Keratinocyte (primary cell): ENCODE data around the gene MICA. TPM values are rescaled to one million over a fixed set of nuclear protein-coding genes. Genes with fewer than 3 reads are reported as not detected.

ENCODE experiments used
- DNase-seq: peaks from one replicate; pipeline ENCODE4 v3.0.0-alpha.2; 2011; ENCODE audit warnings: low read depth, missing footprints, low spot score
- FAIRE-seq: peaks from 2 replicates; lab custom pipeline; 2011; peaks lifted over from hg19 to GRCh38; lab: Jason Lieb, UNC
- H2AFZ ChIP-seq: 2 replicates; pipeline ENCODE4 v1.6.0; 2012; ENCODE audit warnings: low read length, control low read depth, inconsistent platforms; ENCODE audit not compliant: control insufficient read depth
- H3K27ac ChIP-seq: 2 replicates; pipeline ENCODE4 v1.5.1; 2011; ENCODE audit warnings: low read length; ENCODE audit not compliant: control insufficient read depth, insufficient read depth
- H3K27me3 ChIP-seq: 3 replicates; pipeline ENCODE4 v1.6.0; 2011; ENCODE audit warnings: low read length; ENCODE audit not compliant: control insufficient read depth, insufficient read depth; ENCODE audit errors: extremely low read depth
- H3K36me3 ChIP-seq, 2 experiments: 2 replicates in 1 of 2; 3 replicates in 1 of 2; pipeline ENCODE4 v1.5.1; 2011; ENCODE audit warnings: low read length in 2 of 2, mild to moderate bottlenecking in 1 of 2; ENCODE audit not compliant: control insufficient read depth in 2 of 2, insufficient read depth in 2 of 2; ENCODE audit errors: extremely low read depth in 1 of 2
- H3K4me1 ChIP-seq: 3 replicates; pipeline ENCODE4 v1.5.1; 2011; ENCODE audit warnings: low read length; ENCODE audit not compliant: control insufficient read depth, insufficient read depth; ENCODE audit errors: extremely low read depth
- H3K4me2 ChIP-seq: 3 replicates; pipeline ENCODE4 v1.6.0; 2011; ENCODE audit warnings: low read depth, low read length; ENCODE audit not compliant: control insufficient read depth, insufficient read depth; ENCODE audit errors: extremely low read depth
- H3K4me3 ChIP-seq, 3 experiments: fragments of 200-600 bp in 1 of 3; sonication (generic) in 1 of 3; 2 replicates in 2 of 3; 3 replicates in 1 of 3; pipeline ENCODE4 v1.5.1; 2011 to 2016; ENCODE audit warnings: low read length in 3 of 3, mild to moderate bottlenecking in 3 of 3, control low read depth in 2 of 3, inconsistent platforms in 1 of 3, low read depth in 1 of 3, mixed read lengths in 1 of 3, mixed run types in 1 of 3, moderate library complexity in 1 of 3; ENCODE audit not compliant: control insufficient read depth in 2 of 3, insufficient read depth in 2 of 3; ENCODE audit errors: extremely low read depth in 1 of 3
- H3K79me2 ChIP-seq: 2 replicates; pipeline ENCODE4 v1.6.0; 2012; ENCODE audit warnings: low read length; ENCODE audit not compliant: control insufficient read depth, insufficient read depth
- H3K9ac ChIP-seq: 3 replicates; pipeline ENCODE4 v1.6.0; 2011; ENCODE audit warnings: low read length; ENCODE audit not compliant: control insufficient read depth, insufficient read depth; ENCODE audit errors: extremely low read depth
- H3K9me1 ChIP-seq: 3 replicates; pipeline ENCODE4 v1.6.0; 2011; ENCODE audit warnings: low read length; ENCODE audit not compliant: control insufficient read depth, insufficient read depth; ENCODE audit errors: extremely low read depth
- H3K9me3 ChIP-seq: 2 replicates; pipeline ENCODE4 v1.5.1; 2012; ENCODE audit warnings: low read depth, low read length; ENCODE audit not compliant: control insufficient read depth
- H4K20me1 ChIP-seq: 3 replicates; pipeline ENCODE4 v1.6.0; 2011; ENCODE audit warnings: low read length; ENCODE audit not compliant: control insufficient read depth, insufficient read depth; ENCODE audit errors: extremely low read depth
- CTCF ChIP-seq, 3 experiments: IDR thresholded peaks in 1 of 3; conservative IDR thresholded peaks in 1 of 3; optimal IDR thresholded peaks in 1 of 3; 2 replicates in 2 of 3; 3 replicates in 1 of 3; pipeline versions ENCODE3 to v1.5.1; 2011; ENCODE audit warnings: low read length in 3 of 3, mild to moderate bottlenecking in 3 of 3, moderate library complexity in 2 of 3, control low read depth in 1 of 3, inconsistent platforms in 1 of 3; ENCODE audit not compliant: insufficient read depth in 2 of 3; ENCODE audit errors: extremely low read depth in 1 of 3
- EZH2 ChIP-seq: IDR thresholded peaks from one replicate; pipeline ENCODE4 v1.6.1; 2012; ENCODE audit warnings: inconsistent platforms, mild to moderate bottlenecking, low read length, moderate library complexity
- dilution Hi-C: fragments of 300-500 bp; cut with MboI; formaldehyde crosslinking; loops from one replicate; pipeline ENCODE4 v1.7.0; 2020; ENCODE audit warnings: low sequenced_read_pairs; ENCODE audit not compliant: extremely low pct_ligation_motif_present
- polyA plus RNA-seq, 5 experiments: library from polyadenylated mRNA; depleted of rRNA in 3 of 5; stranded (reverse) in 3 of 5; stranded (forward) in 1 of 5; unstranded in 1 of 5; fragments of >200 nt; gene quantifications; 1 replicate in 1 of 5; 2 replicates in 3 of 5; 3 replicates in 1 of 5; pipeline versions ENCODE4 v1.2.1 to v1.2.3, GENCODE V29; 2011 to 2012; ENCODE audit warnings: missing spikeins in 2 of 5, low read depth in 1 of 5, low replicate concordance in 1 of 5

MICA gene
- polyA plus RNA-seq, 1 donor (not counting 4 experiments of a cell fraction or from before 2014, with no cell fraction given) = 59.9 TPM

DNA sequence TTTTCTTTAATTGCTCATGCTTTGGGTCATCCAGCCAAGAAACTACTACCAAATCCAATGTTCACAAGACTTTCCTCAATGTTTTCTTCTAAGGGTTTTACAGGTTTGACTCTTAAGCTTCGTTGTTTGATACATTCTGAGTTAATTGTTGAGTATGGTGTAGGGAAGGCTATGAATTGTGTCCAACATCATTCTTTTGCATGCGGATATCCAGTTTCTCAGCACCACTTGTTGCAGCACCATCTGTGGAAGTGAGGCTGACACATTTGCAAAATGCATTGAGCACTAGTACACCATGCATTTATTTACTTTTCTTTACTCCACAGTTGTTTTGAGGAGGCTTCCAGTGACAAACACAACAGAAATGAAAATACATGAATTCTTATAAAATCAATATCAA is 17.2 kb downstream of the MICA start:
- Histone ChIP-seq H3K27me3 (no peaks in the 10 kb centered on the region), H4K20me1 (no peaks in the 10 kb centered on the region), H3K9me1 (peaks cover 2% of the 10 kb centered on the region), H3K9me3 (no peaks in the 10 kb centered on the region), H3K4me2 (no peak overlapping the region), H2AFZ (no peak overlapping the region), H3K9ac (no peak overlapping the region), H3K4me3 (no peak overlapping the region), H3K27ac (no peak overlapping the region), H3K4me1 (no peaks in the 10 kb centered on the region), H3K79me2 (no peaks in the 10 kb centered on the region), H3K36me3 (peaks cover 6 to 8% of the 10 kb centered on the region in 2 experiments)
- dilution Hi-C loops = loop anchor here (10.0 kb wide), 1 partner anchor 64 kb away; no protein-coding TSS in a partner anchor
- DNase-seq (no peak), FAIRE-seq (no peak)
- TF ChIP-seq EZH2 (no peak), CTCF (optimal IDR thresholded peaks at IDR 0.05 in 1 of 3, IDR thresholded peaks at IDR 0.05 in 1 of 3, conservative IDR thresholded peaks at IDR 0.05 in 1 of 3; ENCODE audit: extremely low read depth in 1 of 3, insufficient read depth in 2 of 3, low read length in 3 of 3) (no peak)

DNA sequence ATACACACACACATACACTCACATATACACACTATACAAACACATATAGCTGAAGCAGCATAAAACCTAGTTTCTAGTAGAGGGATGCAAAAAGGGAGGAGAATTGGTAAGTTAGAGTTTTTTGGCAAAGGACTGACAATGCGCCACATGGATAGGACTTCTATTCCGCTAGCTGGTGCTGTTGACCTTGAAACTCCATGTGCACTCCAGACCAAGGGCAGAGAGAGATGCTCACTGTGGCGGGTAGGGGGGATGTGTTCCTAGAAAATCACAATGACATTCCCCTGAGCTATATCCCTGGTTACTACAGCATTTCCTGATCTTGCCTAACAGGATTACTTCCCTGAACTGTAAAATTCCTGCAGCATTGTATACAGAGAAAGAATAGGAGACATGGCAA is 19.2 kb downstream of the MICA start:
- Histone ChIP-seq H3K79me2 (no peaks in the 10 kb centered on the region), H3K4me3 (no peak overlapping the region), H3K27ac (no peak overlapping the region), H4K20me1 (no peaks in the 10 kb centered on the region), H3K9me3 (no peaks in the 10 kb centered on the region), H2AFZ (no peak overlapping the region), H3K36me3 (no peaks in the 10 kb centered on the region), H3K9me1 (peaks cover 2% of the 10 kb centered on the region), H3K9ac (no peak overlapping the region), H3K4me2 (no peak overlapping the region), H3K4me1 (no peaks in the 10 kb centered on the region), H3K27me3 (no peaks in the 10 kb centered on the region)
- FAIRE-seq = no peak
- dilution Hi-C loops = loop anchor here (10.0 kb wide), 1 partner anchor 62 kb away; no protein-coding TSS in a partner anchor
- TF ChIP-seq EZH2 = no peak
- TF ChIP-seq CTCF (optimal IDR thresholded peaks at IDR 0.05 in 1 of 3, IDR thresholded peaks at IDR 0.05 in 1 of 3, conservative IDR thresholded peaks at IDR 0.05 in 1 of 3; ENCODE audit: extremely low read depth in 1 of 3, insufficient read depth in 2 of 3, low read length in 3 of 3) = no peak
- no peak for DNase-seq
